NCI-H2107 treated with DMSO at 0.1 percent for 48 hours (cell line): Measurements from ENCODE around the gene MT1A.

ENCODE experiments used
- DNase-seq: peaks from one replicate; lab custom pipeline; 2025; ENCODE audit not compliant: unreplicated experiment; lab: John Stamatoyannopoulos, UW

The MT1A gene

DNA sequence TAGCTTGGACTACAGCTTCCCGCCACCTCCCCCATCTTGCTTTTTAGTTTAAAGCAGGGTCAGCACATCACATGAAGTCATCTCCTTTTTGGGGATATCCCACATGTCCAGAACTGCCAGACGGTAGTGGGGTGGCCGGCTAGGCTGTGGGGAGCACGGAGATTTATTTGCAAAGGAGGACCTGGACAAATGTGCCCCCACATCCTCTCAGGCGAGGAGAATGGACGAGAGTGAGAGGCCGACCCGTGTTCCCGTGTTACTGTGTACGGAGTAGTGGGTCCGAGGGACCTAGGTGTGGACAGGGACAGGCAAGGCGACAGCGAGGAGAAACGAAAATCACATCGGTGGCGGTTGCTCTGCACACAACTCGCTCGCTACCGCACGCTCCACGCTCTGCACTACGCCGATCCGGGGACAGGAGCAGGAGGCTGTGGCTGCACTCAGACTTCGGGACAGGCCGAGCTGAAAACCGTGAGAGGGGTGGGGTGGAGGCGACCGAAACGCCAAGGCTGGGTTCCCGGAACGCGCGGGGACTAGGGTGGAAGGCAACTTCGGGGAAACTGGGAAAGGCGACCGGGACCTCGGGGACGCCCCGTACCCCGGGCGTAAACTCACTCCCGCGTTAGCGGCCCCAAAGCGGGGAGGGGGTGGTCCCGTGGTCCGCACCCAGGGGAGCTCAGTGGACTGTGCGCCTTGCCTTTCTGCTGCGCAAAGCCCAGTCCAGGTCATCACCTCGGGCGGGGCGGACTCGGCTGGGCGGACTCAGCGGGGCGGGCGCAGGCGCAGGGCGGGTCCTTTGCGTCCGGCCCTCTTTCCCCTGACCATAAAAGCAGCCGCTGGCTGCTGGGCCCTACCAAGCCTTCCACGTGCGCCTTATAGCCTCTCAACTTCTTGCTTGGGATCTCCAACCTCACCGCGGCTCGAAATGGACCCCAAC is at the start of gene MT1A:
MT1A (plus strand) TSS at position 853 of the 937 bp plus-strand sequence; CDS start at position 926, 73 bp downstream.
- DNase-seq, result no peak

DNA sequence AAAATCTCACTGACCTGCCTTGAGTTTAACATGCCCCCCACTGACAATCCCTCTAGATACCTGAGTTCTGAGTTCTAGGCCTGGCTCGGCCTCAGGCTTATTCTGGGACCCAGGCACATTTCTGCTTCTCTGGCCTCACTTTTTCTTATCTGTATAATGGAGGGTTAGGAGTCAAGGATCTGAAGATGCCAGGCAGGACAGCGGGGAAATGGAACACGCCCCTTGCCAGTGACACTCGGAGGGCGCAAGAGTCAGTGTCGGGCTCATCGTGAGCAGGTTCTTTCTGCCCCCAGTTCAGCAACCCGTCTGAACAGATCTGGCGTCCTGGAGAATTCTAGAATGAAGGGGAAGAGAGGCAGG is 49.7 kb upstream of the MT1A start:
- DNase-seq, result no peak

DNA sequence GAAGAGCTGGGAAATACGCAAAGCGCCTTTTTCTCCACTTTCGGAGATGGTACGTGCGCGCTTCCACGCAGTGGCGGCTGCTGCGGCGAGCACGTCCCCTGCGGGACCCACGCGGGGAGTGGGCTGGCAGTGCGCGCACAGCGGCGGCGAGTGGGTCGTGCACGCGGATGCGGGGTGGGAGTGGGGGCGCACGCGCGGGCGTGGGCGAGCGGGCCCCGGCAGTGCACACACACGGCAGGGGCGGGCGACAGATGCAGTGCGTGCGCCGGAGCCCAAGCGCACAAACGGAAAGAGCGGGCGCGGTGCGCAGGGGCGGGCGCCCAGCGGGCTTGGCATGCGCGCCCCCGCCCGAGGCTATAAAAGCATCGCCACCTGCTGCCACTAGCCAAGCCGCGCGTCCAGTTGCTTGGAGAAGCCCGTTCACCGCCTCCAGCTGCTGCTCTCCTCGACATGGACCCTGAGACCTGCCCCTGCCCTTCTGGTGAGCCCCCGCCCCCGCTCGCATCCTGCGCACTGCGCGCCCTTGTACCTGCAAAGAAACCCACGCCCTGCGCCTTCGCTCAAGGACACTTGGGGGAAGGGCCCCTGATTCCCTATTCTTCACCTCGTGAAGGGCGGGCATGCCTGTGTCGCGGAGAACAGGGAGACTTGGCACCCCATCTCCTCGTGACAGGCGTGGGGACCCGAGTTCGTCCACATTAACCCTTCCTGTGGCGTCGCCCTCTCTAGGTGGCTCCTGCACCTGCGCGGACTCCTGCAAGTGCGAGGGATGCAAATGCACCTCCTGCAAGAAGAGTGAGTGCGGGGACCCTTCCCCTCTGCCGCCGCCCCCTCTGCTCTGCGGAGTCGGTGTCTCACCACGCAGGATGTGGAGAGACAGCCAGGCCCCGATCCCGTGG is 49.1 kb upstream of the MT1A start, which contains the start of gene MT3:
MT3 (plus strand) TSS at position 388 of the 899 bp plus-strand sequence; CDS start at position 451, 63 bp downstream.
- DNase-seq, result peak; percentile 14

GRCh38 chr16:56591377-56592060 is 46.9 kb upstream of the MT1A start:
- no peak for DNase-seq

DNA sequence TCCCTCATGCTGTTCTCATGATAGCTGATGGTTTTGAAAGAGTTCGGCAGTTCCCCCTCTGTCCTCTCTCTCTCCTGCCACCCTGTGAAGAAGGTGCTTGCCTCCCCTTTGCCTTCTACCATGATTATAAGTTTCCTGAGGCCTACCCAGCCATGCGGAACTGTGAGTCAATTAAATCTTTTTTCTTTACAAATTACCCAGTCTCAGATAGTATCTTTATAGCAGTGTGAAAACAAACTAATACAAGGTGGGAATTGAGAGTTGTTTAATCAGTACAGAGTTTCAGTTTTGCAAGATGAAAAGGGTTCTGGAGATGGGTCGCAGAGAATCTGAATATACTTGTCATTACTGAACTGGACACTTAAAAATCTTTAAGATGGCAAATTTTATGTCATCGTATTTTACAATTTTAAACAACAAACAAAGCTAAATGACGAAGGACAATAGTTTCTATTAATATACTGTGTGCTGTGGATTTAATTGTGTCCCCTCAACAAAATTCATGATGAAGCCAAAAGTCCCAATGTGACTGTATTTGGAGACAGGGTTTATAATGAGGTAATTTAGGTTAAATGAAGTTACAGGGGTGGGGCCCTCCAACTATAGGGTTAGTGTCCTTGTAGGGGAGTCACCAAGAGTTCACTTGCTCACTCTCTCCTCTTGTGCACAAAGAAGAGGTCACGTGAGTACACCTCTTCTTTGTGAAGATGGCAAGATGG is 44.7 kb upstream of the MT1A start:
- DNase-seq, result no peak

- DNase-seq, result no peak
These were observed 44.2 kb upstream of the MT1A start for GRCh38 chr16:56594292-56594619.

GRCh38 chr16:56600398-56600999 is 38.0 kb upstream of the MT1A start:
- DNase-seq, result peak; percentile 5

DNA sequence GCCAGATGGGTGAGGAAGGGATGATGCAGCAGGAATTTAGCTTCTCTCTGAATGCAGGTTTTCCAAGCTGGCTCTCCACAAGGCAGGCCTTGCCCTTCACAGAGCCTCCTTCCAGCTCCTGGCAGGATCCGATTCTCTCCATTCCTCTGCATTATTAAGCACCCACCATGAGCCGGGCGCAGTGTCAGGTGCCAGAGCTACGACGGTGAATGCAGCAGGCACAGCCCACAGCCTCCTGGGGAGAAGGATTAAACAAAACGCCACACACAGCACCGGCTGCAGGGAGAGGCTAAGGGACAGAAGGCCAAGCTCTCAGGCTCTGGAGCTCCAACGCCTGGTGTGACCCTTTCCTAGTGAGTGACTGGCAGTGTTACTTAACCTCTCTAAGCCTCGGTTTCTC is 37.1 kb upstream of the MT1A start:
- DNase-seq, result no peak

DNA sequence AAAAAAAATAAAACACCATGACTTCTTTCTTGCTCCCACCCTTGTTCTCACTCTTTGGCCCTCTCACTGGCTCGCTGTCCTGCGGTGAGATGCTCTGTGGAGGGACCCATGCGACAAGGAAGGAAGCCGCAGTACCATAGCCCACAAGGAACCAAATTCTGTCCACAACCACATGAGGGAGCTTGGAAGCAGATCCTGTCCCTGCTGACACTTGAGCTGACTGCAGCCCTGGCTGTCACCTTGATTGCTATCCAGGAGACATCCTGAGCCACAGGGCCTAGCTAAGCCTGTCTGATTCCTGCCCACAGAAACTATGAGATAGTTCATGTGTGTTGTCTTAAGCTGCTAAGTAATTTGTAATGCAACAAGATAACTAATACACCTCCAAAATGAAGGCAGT is 34.9 kb upstream of the MT1A start:
- DNase-seq, result peak; percentile 35

- no peak for DNase-seq
These were observed 33.5 kb upstream of the MT1A start for GRCh38 chr16:56604966-56605365.

GRCh38 chr16:56605475-56605874 is 33.0 kb upstream of the MT1A start:
- DNase-seq, result no peak

- no peak for DNase-seq
These were observed 32.4 kb upstream of the MT1A start for GRCh38 chr16:56606071-56606475.

GRCh38 chr16:56606476-56607108 is 31.9 kb upstream of the MT1A start:
- no peak for DNase-seq

GRCh38 chr16:56607109-56607618 is 31.3 kb upstream of the MT1A start:
- DNase-seq, result no peak

DNA sequence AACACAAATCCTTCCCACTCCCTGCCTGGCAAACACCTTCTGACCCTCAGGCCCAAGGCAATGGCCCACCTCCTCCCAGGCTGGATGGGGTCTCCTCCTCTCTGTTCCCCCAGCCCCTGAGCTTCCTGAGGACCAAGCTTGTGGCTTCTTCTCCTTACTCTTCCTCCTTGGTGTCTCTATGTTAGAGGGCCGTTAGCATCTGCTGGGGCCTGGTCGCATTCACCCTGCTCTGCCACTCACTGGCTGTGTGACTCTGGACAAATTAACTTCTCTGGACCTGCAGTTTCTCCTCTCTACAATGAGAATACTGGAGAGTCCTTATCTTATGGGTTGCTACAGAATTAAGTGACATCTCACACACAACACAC is 30.8 kb upstream of the MT1A start:
- no peak for DNase-seq

GRCh38 chr16:56608043-56608875 is 30.2 kb upstream of the MT1A start, which contains the start of gene MT2A:
Gene MT2A, plus strand, starts transcription at chr16:56608584. Its CDS starts 72 bp downstream, at chr16:56608656.
- DNase-seq, result peak; percentile 93

DNA sequence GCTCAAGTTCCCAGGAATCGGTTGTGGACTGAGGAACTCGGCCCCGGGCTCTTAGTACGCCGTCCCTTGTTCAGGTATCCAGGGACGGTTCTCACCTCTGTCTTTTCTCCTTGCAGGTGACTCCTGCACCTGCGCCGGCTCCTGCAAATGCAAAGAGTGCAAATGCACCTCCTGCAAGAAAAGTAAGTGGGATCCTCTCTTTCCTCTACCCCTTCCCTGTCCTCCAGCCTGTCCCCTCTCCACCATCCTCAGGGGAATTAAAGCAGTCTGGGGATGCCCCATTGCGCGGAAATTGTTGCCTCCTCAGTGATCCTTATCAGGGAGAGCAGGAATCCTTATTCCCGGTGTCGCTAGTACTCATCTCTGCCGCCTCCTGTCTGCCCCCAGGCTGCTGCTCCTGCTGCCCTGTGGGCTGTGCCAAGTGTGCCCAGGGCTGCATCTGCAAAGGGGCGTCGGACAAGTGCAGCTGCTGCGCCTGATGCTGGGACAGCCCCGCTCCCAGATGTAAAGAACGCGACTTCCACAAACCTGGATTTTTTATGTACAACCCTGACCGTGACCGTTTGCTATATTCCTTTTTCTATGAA is 29.5 kb upstream of the MT1A start:
- DNase-seq, result peak; percentile 15

- peak; percentile 57 for DNase-seq
These were observed 29.0 kb upstream of the MT1A start for GRCh38 chr16:56609463-56609921.
